Lung (tissue), 12 donors: ENCODE measurements around the gene HSD11B1. TPM values are rescaled to one million over a fixed set of nuclear protein-coding genes. Genes with fewer than 3 reads are reported as not detected.
A peak's percentile ranks its signal among the peaks of the same experiment; 100 is the strongest.

ENCODE experiments used
- ATAC-seq: fragments of 200-7000 bp; cut with Tn5 transposase; one replicate; pipeline ENCODE4 v1.9.1; 2020; ENCODE audit warnings: moderate number of reproducible peaks; ENCODE audit not compliant: insufficient read depth, low FRiP score
- DNase-seq, 3 donors: peaks; one replicate each; pipeline ENCODE4 v3.0.0-alpha.2; 2013 to 2017
- H3K27ac ChIP-seq, 2 donors: one replicate each; pipeline ENCODE4 v1.5.1; 2013; ENCODE audit warnings: mild to moderate bottlenecking in 2 of 2, moderate library complexity in 2 of 2, control low read depth in 1 of 2, inconsistent platforms in 1 of 2, low read depth in 1 of 2, low read length in 1 of 2
- H3K27me3 ChIP-seq, 3 donors: one replicate each; pipeline ENCODE4 v1.5.1; 2013; ENCODE audit warnings: low read length in 2 of 3; ENCODE audit not compliant: control insufficient read depth in 3 of 3, insufficient read depth in 3 of 3
- H3K36me3 ChIP-seq, 4 donors: one replicate each; pipeline ENCODE4 v1.5.1; 2013; ENCODE audit warnings: low read length in 4 of 4, mild to moderate bottlenecking in 1 of 4, moderate library complexity in 1 of 4; ENCODE audit not compliant: control insufficient read depth in 4 of 4, insufficient read depth in 4 of 4
- H3K4me1 ChIP-seq, 5 donors: one replicate each; pipeline ENCODE4 v1.5.1; 2013; ENCODE audit warnings: low read length in 5 of 5, mild to moderate bottlenecking in 2 of 5, moderate library complexity in 1 of 5; ENCODE audit not compliant: control insufficient read depth in 5 of 5, insufficient read depth in 5 of 5
- H3K4me3 ChIP-seq: one replicate; pipeline ENCODE4 v1.5.1; 2013; ENCODE audit warnings: mild to moderate bottlenecking, control low read depth, moderate library complexity
- H3K9ac ChIP-seq, 2 donors: one replicate each; pipeline ENCODE4 v1.5.1; 2013; ENCODE audit warnings: low read length in 2 of 2, control low read depth in 1 of 2; ENCODE audit not compliant: insufficient read depth in 1 of 2
- H3K9me3 ChIP-seq, 4 donors: one replicate each; pipeline ENCODE4 v1.5.1; 2013; ENCODE audit warnings: low read length in 3 of 4, mild to moderate bottlenecking in 1 of 4, moderate library complexity in 1 of 4; ENCODE audit not compliant: control insufficient read depth in 4 of 4, insufficient read depth in 3 of 4
- CTCF ChIP-seq: IDR thresholded peaks from 2 replicates; pipeline ENCODE4 v1.5.1; 2012; ENCODE audit warnings: mild to moderate bottlenecking; ENCODE audit errors: control extremely low read depth, extremely low read depth
- WGBS, 2 donors: extraction: QIAGEN DNeasy Blood & Tissue Kit; methylation state at CpG; one replicate each; pipeline ENCODE4 v1.1.7; 2013; 5-methylcytosine and 5-hydroxymethylcytosine counted together
- polyA plus RNA-seq, 2 donors: library from polyadenylated mRNA; stranded (reverse); fragments of 200-250 nt; gene quantifications; one replicate each; pipeline ENCODE4 v1.2.1, GENCODE V29; 2013
- total RNA-seq, 2 donors: library from RNA; depleted of rRNA in 1 of 2; stranded (reverse); fragments of >200 nt in 1 of 2; gene quantifications; one replicate each; pipeline ENCODE4 v1.2.1, GENCODE V29; 2014 to 2021
- donor health status: control.
- donor health status: control.
- donor health status: Bipolar disorder and iron deficiency.
- donor health status: healthy.
- donor health status: DM: yes; HTN: yes; CAD: no.

HSD11B1 gene
- total and polyA plus RNA-seq, 4 donors: 6.5 to 74.6 (median 25.4) TPM

- DNase-seq: no peak
- Histone ChIP-seq H3K27me3 (no peaks in the 10 kb centered on the region), H3K36me3 (no peaks in the 10 kb centered on the region), H3K4me1 (peaks cover 0 to 13% (median 0%) of the 10 kb centered on the region in 5 donors), H3K9ac (no peak overlapping the region), H3K9me3 (no peaks in the 10 kb centered on the region), H3K27ac (peak overlapping the region in 1 of 2 donors; percentile 9), H3K4me3 (no peak overlapping the region)
- 74 to 89% methylated on average over 3 of the region's 3 CpGs for WGBS, 2 donors
- no peak for TF ChIP-seq CTCF
- no peak for ATAC-seq
Observed at GRCh38 chr1:209727785-209728184, 23.1 kb downstream of the HSD11B1 start.

- WGBS, 2 donors: 68 to 76% methylated on average over 1 of the region's 1 CpG
- Histone ChIP-seq H3K9me3 (no peaks in the 10 kb centered on the region), H3K36me3 (no peaks in the 10 kb centered on the region), H3K27me3 (no peaks in the 10 kb centered on the region), H3K27ac (no peak overlapping the region), H3K4me3 (no peak overlapping the region), H3K9ac (no peak overlapping the region), H3K4me1 (peaks cover 0 to 16% (median 0%) of the 10 kb centered on the region in 5 donors)
- TF ChIP-seq CTCF: no peak
- DNase-seq: no peak
- ATAC-seq: no peak
Observed at GRCh38 chr1:209728466-209728865, 23.8 kb downstream of the HSD11B1 start.

GRCh38 chr1:209729436-209729835 is 24.8 kb downstream of the HSD11B1 start:
- ATAC-seq (no peak), DNase-seq (no peak)
- 74 to 86% methylated on average over 1 of the region's 1 CpG for WGBS, 2 donors
- no peaks in the 10 kb centered on the region for H3K9me3 ChIP-seq
- no peak overlapping the region for H3K9ac ChIP-seq
- H3K4me1 ChIP-seq: peaks cover 0 to 17% (median 0%) of the 10 kb centered on the region in 5 donors
- TF ChIP-seq CTCF: no peak
- peaks cover 0 to 3% (median 0%) of the 10 kb centered on the region in 3 donors for H3K27me3 ChIP-seq
- no peaks in the 10 kb centered on the region for H3K36me3 ChIP-seq
- H3K27ac ChIP-seq: no peak overlapping the region
- H3K4me3 ChIP-seq: no peak overlapping the region

GRCh38 chr1:209732725-209733124 is 28.1 kb downstream of the HSD11B1 start:
- H3K4me3 ChIP-seq: no peak overlapping the region
- DNase-seq (no peak), ATAC-seq (no peak)
- no peaks in the 10 kb centered on the region for H3K36me3 ChIP-seq
- H3K27me3 ChIP-seq: peaks cover 0 to 3% (median 0%) of the 10 kb centered on the region in 3 donors
- 72 to 83% methylated on average over 1 of the region's 1 CpG for WGBS, 2 donors
- H3K4me1 ChIP-seq: peaks cover 0 to 14% (median 0%) of the 10 kb centered on the region in 5 donors
- H3K27ac ChIP-seq: no peak overlapping the region
- TF ChIP-seq CTCF: no peak
- H3K9ac ChIP-seq: no peak overlapping the region
- no peaks in the 10 kb centered on the region for H3K9me3 ChIP-seq
